ENCODE results near the gene PAK1IP1.

Gene PAK1IP1

DNA sequence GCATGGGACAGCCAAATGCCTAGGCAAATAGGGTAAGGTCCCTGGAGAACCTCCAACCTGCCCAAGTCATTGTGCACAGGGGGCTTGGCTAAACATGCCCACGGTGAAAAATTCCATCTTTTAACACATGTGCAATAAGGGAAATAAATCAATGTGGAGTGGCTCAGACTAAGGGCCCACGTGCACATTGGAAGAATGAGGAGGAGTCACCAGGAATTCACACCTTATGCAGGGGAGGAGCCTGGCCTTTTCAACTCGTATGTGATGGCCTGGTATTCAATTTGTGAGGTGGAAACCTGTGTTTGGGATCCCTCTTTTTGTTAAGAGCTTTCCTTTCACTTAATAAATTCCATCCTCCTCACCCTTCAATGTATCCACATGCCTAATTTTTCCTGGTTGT lies 13.0 kb upstream of the PAK1IP1 start:
- WGBS, 2 donors (ENCODE audit: extremely low coverage in 2 of 2, insufficient read length in 2 of 2, insufficient replicate concordance in 1 of 2) = no CpG with 5 or more reads among the region's 3 CpGs
- Histone ChIP-seq H3K79me1 (ENCODE audit: low read depth, low read length) (no peaks in the 10 kb centered on the region), H2BK120ac (ENCODE audit: low read depth, low read length) (no peak overlapping the region), H3K4me3 (ENCODE audit: low read length in 2 of 2) (no peak overlapping the region), H2AK5ac (ENCODE audit: low read depth, low read length) (no peak overlapping the region), H3K4me2 (ENCODE audit: insufficient read depth, low read length, poor library complexity, severe bottlenecking) (no peak overlapping the region), H3K18ac (ENCODE audit: low read length) (no peak overlapping the region), H2BK12ac (ENCODE audit: low read length) (no peak overlapping the region), H3K27me3 (ENCODE audit: control insufficient read depth in 3 of 3, insufficient read depth in 3 of 3, low read depth in 1 of 3, low read length in 3 of 3) (no peaks in the 10 kb centered on the region), H4K91ac (ENCODE audit: low read depth, low read length, poor library complexity) (no peak overlapping the region), H3K9ac (ENCODE audit: low read depth, low read length, poor library complexity) (no peak overlapping the region), H3K27ac (replicated peaks; ENCODE audit: low read length) (no peak overlapping the region), H3K23ac (ENCODE audit: low read depth, low read length, poor library complexity) (no peak overlapping the region), H4K8ac (ENCODE audit: low read depth, low read length) (no peak overlapping the region), H3K36me3 (replicated peaks in 1 of 2; ENCODE audit: control insufficient read depth in 2 of 2, insufficient read depth in 2 of 2, low read length in 2 of 2) (peaks cover 0 to 2% of the 10 kb centered on the region in 2 donors), H3K9me3 (replicated peaks in 1 of 2; ENCODE audit: control insufficient read depth in 2 of 2, insufficient read depth in 1 of 2, low read depth in 1 of 2, low read length in 2 of 2) (no peaks in the 10 kb centered on the region), H2AFZ (ENCODE audit: low read length) (no peak overlapping the region), H2BK15ac (ENCODE audit: low read length) (no peak overlapping the region), H3K14ac (ENCODE audit: low read length) (no peak overlapping the region), H3K4ac (ENCODE audit: low read length) (no peak overlapping the region), H3K4me1 (ENCODE audit: control insufficient read depth in 2 of 2, insufficient read depth in 1 of 2, low read depth in 1 of 2, low read length in 2 of 2) (no peaks in the 10 kb centered on the region), H2BK5ac (ENCODE audit: low read length) (no peak overlapping the region)
- DNase-seq (ENCODE audit: low spot score) = no peak

- H3K36me3 ChIP-seq (replicated peaks in 1 of 2; ENCODE audit: control insufficient read depth in 2 of 2, insufficient read depth in 2 of 2, low read length in 2 of 2) = peaks cover 0 to 2% of the 10 kb centered on the region in 2 donors
- H2BK5ac ChIP-seq (ENCODE audit: low read length) = no peak overlapping the region
- H3K27ac ChIP-seq (replicated peaks; ENCODE audit: low read length) = no peak overlapping the region
- no peak overlapping the region for H3K4me2 ChIP-seq (ENCODE audit: insufficient read depth, low read length, poor library complexity, severe bottlenecking)
- H2AK5ac ChIP-seq (ENCODE audit: low read depth, low read length) = no peak overlapping the region
- no peak overlapping the region for H2AFZ ChIP-seq (ENCODE audit: low read length)
- no peak overlapping the region for H3K4me3 ChIP-seq (ENCODE audit: low read length in 2 of 2)
- no peak overlapping the region for H4K8ac ChIP-seq (ENCODE audit: low read depth, low read length)
- no peak overlapping the region for H4K91ac ChIP-seq (ENCODE audit: low read depth, low read length, poor library complexity)
- H3K4me1 ChIP-seq (ENCODE audit: control insufficient read depth in 2 of 2, insufficient read depth in 1 of 2, low read depth in 1 of 2, low read length in 2 of 2) = no peaks in the 10 kb centered on the region
- no peaks in the 10 kb centered on the region for H3K79me1 ChIP-seq (ENCODE audit: low read depth, low read length)
- no peak overlapping the region for H3K18ac ChIP-seq (ENCODE audit: low read length)
- no peak overlapping the region for H2BK12ac ChIP-seq (ENCODE audit: low read length)
- no peak for DNase-seq (ENCODE audit: low spot score)
- no peaks in the 10 kb centered on the region for H3K27me3 ChIP-seq (ENCODE audit: control insufficient read depth in 3 of 3, insufficient read depth in 3 of 3, low read depth in 1 of 3, low read length in 3 of 3)
- H3K14ac ChIP-seq (ENCODE audit: low read length) = no peak overlapping the region
- H3K23ac ChIP-seq (ENCODE audit: low read depth, low read length, poor library complexity) = no peak overlapping the region
- H3K9me3 ChIP-seq (replicated peaks in 1 of 2; ENCODE audit: control insufficient read depth in 2 of 2, insufficient read depth in 1 of 2, low read depth in 1 of 2, low read length in 2 of 2) = no peaks in the 10 kb centered on the region
- no peak overlapping the region for H2BK120ac ChIP-seq (ENCODE audit: low read depth, low read length)
- H3K4ac ChIP-seq (ENCODE audit: low read length) = no peak overlapping the region
- H2BK15ac ChIP-seq (ENCODE audit: low read length) = no peak overlapping the region
- H3K9ac ChIP-seq (ENCODE audit: low read depth, low read length, poor library complexity) = no peak overlapping the region
Measured at GRCh38 chr6:10682355-10682988, 12.3 kb upstream of the PAK1IP1 start.

GRCh38 chr6:10684618-10685017 lies 10.2 kb upstream of the PAK1IP1 start:
- no peak overlapping the region for H3K18ac ChIP-seq (ENCODE audit: low read length)
- no peak overlapping the region for H3K14ac ChIP-seq (ENCODE audit: low read length)
- H2BK12ac ChIP-seq (ENCODE audit: low read length) = no peak overlapping the region
- H4K91ac ChIP-seq (ENCODE audit: low read depth, low read length, poor library complexity) = no peak overlapping the region
- no peak overlapping the region for H2BK120ac ChIP-seq (ENCODE audit: low read depth, low read length)
- H3K4me1 ChIP-seq (ENCODE audit: control insufficient read depth in 2 of 2, insufficient read depth in 1 of 2, low read depth in 1 of 2, low read length in 2 of 2) = no peaks in the 10 kb centered on the region
- no peak overlapping the region for H3K4me3 ChIP-seq (ENCODE audit: low read length in 2 of 2)
- no peak overlapping the region for H3K27ac ChIP-seq (replicated peaks; ENCODE audit: low read length)
- H3K79me1 ChIP-seq (ENCODE audit: low read depth, low read length) = no peaks in the 10 kb centered on the region
- H2AFZ ChIP-seq (ENCODE audit: low read length) = no peak overlapping the region
- H3K4me2 ChIP-seq (ENCODE audit: insufficient read depth, low read length, poor library complexity, severe bottlenecking) = no peak overlapping the region
- H2BK15ac ChIP-seq (ENCODE audit: low read length) = no peak overlapping the region
- no peak for DNase-seq (ENCODE audit: low spot score)
- no peak overlapping the region for H3K23ac ChIP-seq (ENCODE audit: low read depth, low read length, poor library complexity)
- H2BK5ac ChIP-seq (ENCODE audit: low read length) = no peak overlapping the region
- H3K4ac ChIP-seq (ENCODE audit: low read length) = no peak overlapping the region
- H2AK5ac ChIP-seq (ENCODE audit: low read depth, low read length) = no peak overlapping the region
- H3K9ac ChIP-seq (ENCODE audit: low read depth, low read length, poor library complexity) = no peak overlapping the region
- H4K8ac ChIP-seq (ENCODE audit: low read depth, low read length) = no peak overlapping the region
- peaks cover 0 to 2% of the 10 kb centered on the region in 2 donors for H3K36me3 ChIP-seq (replicated peaks in 1 of 2; ENCODE audit: control insufficient read depth in 2 of 2, insufficient read depth in 2 of 2, low read length in 2 of 2)
- H3K9me3 ChIP-seq (replicated peaks in 1 of 2; ENCODE audit: control insufficient read depth in 2 of 2, insufficient read depth in 1 of 2, low read depth in 1 of 2, low read length in 2 of 2) = no peaks in the 10 kb centered on the region
- no CpG with 5 or more reads among the region's 5 CpGs for WGBS, 2 donors (ENCODE audit: extremely low coverage in 2 of 2, insufficient read length in 2 of 2, insufficient replicate concordance in 1 of 2)
- no peaks in the 10 kb centered on the region for H3K27me3 ChIP-seq (ENCODE audit: control insufficient read depth in 3 of 3, insufficient read depth in 3 of 3, low read depth in 1 of 3, low read length in 3 of 3)

- Histone ChIP-seq H3K27ac (replicated peaks; ENCODE audit: low read length) (no peak overlapping the region), H2AFZ (ENCODE audit: low read length) (no peak overlapping the region), H3K14ac (ENCODE audit: low read length) (no peak overlapping the region), H3K9me3 (replicated peaks in 1 of 2; ENCODE audit: control insufficient read depth in 2 of 2, insufficient read depth in 1 of 2, low read depth in 1 of 2, low read length in 2 of 2) (no peaks in the 10 kb centered on the region), H4K8ac (ENCODE audit: low read depth, low read length) (no peak overlapping the region), H3K4ac (ENCODE audit: low read length) (no peak overlapping the region), H3K27me3 (ENCODE audit: control insufficient read depth in 3 of 3, insufficient read depth in 3 of 3, low read depth in 1 of 3, low read length in 3 of 3) (no peaks in the 10 kb centered on the region), H2AK5ac (ENCODE audit: low read depth, low read length) (no peak overlapping the region), H2BK120ac (ENCODE audit: low read depth, low read length) (no peak overlapping the region), H2BK5ac (ENCODE audit: low read length) (no peak overlapping the region), H3K23ac (ENCODE audit: low read depth, low read length, poor library complexity) (no peak overlapping the region), H3K18ac (ENCODE audit: low read length) (no peak overlapping the region), H3K36me3 (replicated peaks in 1 of 2; ENCODE audit: control insufficient read depth in 2 of 2, insufficient read depth in 2 of 2, low read length in 2 of 2) (peaks cover 0 to 2% of the 10 kb centered on the region in 2 donors), H3K4me2 (ENCODE audit: insufficient read depth, low read length, poor library complexity, severe bottlenecking) (no peak overlapping the region), H3K79me1 (ENCODE audit: low read depth, low read length) (no peaks in the 10 kb centered on the region), H2BK12ac (ENCODE audit: low read length) (no peak overlapping the region), H3K4me3 (ENCODE audit: low read length in 2 of 2) (no peak overlapping the region), H3K4me1 (ENCODE audit: control insufficient read depth in 2 of 2, insufficient read depth in 1 of 2, low read depth in 1 of 2, low read length in 2 of 2) (no peaks in the 10 kb centered on the region), H4K91ac (ENCODE audit: low read depth, low read length, poor library complexity) (no peak overlapping the region), H2BK15ac (ENCODE audit: low read length) (no peak overlapping the region), H3K9ac (ENCODE audit: low read depth, low read length, poor library complexity) (no peak overlapping the region)
- DNase-seq (ENCODE audit: low spot score) = no peak
- no CpG with 5 or more reads among the region's 3 CpGs for WGBS, 2 donors (ENCODE audit: extremely low coverage in 2 of 2, insufficient read length in 2 of 2, insufficient replicate concordance in 1 of 2)
Measured at GRCh38 chr6:10685092-10685915, 9.5 kb upstream of the PAK1IP1 start.
